Neural cell (in vitro differentiated cells): Measurements from ENCODE around the gene MMP24. TPM values are rescaled to one million over a fixed set of nuclear protein-coding genes. Genes with fewer than 3 reads are reported as not detected.
A peak's percentile ranks its signal among the peaks of the same experiment; 100 is the strongest.

Source experiments
- H2AFZ ChIP-seq: fragments of 200-600, 300-800 bp; sonication (generic), shearing (Covaris generic); 2 replicates; pipeline ENCODE4 v1.6.0; 2014; ENCODE audit warnings: low read depth, mild to moderate bottlenecking, antibody characterized with exemption, low read length, moderate library complexity
- H3F3A ChIP-seq: fragments of 200-600 bp; shearing (Covaris generic); 2 replicates; pipeline ENCODE4 v1.6.1; 2016; ENCODE audit warnings: mild to moderate bottlenecking, moderate library complexity, mixed read lengths, antibody characterized with exemption, low read length; ENCODE audit not compliant: insufficient read depth, poor library complexity, severe bottlenecking
- H3K27ac ChIP-seq: fragments of 200-600, 300-800 bp; sonication (generic), shearing (Covaris generic); 2 replicates; pipeline ENCODE4 v1.5.1; 2014; ENCODE audit warnings: mild to moderate bottlenecking, low read length, moderate library complexity
- H3K27me3 ChIP-seq: fragments of 300-800, 200-600 bp; sonication (generic), shearing (Covaris generic); 2 replicates; pipeline ENCODE4 v1.6.0; 2014; ENCODE audit warnings: mild to moderate bottlenecking, low read depth, low read length, moderate library complexity; ENCODE audit not compliant: insufficient read depth
- H3K36me3 ChIP-seq: fragments of 300-800, 200-600 bp; sonication (generic), shearing (Covaris generic); 2 replicates; pipeline ENCODE4 v1.5.1; 2014; ENCODE audit warnings: mild to moderate bottlenecking, antibody characterized with exemption, low read length, moderate library complexity; ENCODE audit not compliant: insufficient read depth
- H3K4me2 ChIP-seq: fragments of 300-800, 200-600 bp; sonication (generic), shearing (Covaris generic); 2 replicates; pipeline ENCODE4 v1.6.0; 2014; ENCODE audit warnings: mild to moderate bottlenecking, low read length
- H3K4me3 ChIP-seq: fragments of 300-800, 200-600 bp; sonication (generic), shearing (Covaris generic); 2 replicates; pipeline ENCODE4 v1.5.1; 2014; ENCODE audit warnings: mild to moderate bottlenecking, low read length, moderate library complexity
- H3K79me2 ChIP-seq: fragments of 200-600 bp; shearing (Covaris generic); replicated peaks from 2 replicates; pipeline ENCODE4 v1.6.0; 2014; ENCODE audit warnings: mild to moderate bottlenecking, low read length, moderate library complexity; ENCODE audit not compliant: insufficient read depth
- H3K9ac ChIP-seq: fragments of 300-800, 200-600 bp; sonication (generic), shearing (Covaris generic); 2 replicates; pipeline ENCODE4 v1.6.1; 2016; ENCODE audit warnings: mild to moderate bottlenecking, low read length, mixed read lengths
- H3K9me2 ChIP-seq: fragments of 200-600 bp; shearing (Covaris generic); 2 replicates; pipeline ENCODE4 v1.6.1; 2016; ENCODE audit warnings: mild to moderate bottlenecking, low read length, mixed read lengths; ENCODE audit not compliant: insufficient read depth
- H3K9me3 ChIP-seq: fragments of 200-600, 300-800 bp; sonication (generic), shearing (Covaris generic); 2 replicates; pipeline ENCODE4 v1.6.1; 2016; ENCODE audit warnings: mild to moderate bottlenecking, mixed run types, low read length, moderate library complexity, mixed read lengths
- H4K20me1 ChIP-seq: fragments of 200-600 bp; shearing (Covaris generic); 2 replicates; pipeline ENCODE4 v1.6.1; 2016; ENCODE audit warnings: mild to moderate bottlenecking, mixed run types; ENCODE audit not compliant: insufficient read depth
- CTCF ChIP-seq: fragments of 450-650 bp; IDR thresholded peaks from 2 replicates; pipeline ENCODE4 v1.5.1; 2014; ENCODE audit warnings: antibody characterized with exemption, mild to moderate bottlenecking, moderate library complexity; ENCODE audit not compliant: poor library complexity, severe bottlenecking
- EP300 ChIP-seq: fragments of 450-650 bp; conservative IDR thresholded peaks from 2 replicates; pipeline ENCODE4 v1.6.1; 2014; ENCODE audit warnings: antibody characterized with exemption, mild to moderate bottlenecking, moderate library complexity; ENCODE audit not compliant: poor library complexity, severe bottlenecking
- EZH2 ChIP-seq: fragments of 200-600, 300-800 bp; shearing (Covaris generic), sonication (generic); IDR thresholded peaks from 2 replicates; pipeline ENCODE4 v1.6.1; 2014; ENCODE audit warnings: antibody characterized with exemption, low read length, borderline replicate concordance, mild to moderate bottlenecking; ENCODE audit not compliant: insufficient read depth, poor library complexity, severe bottlenecking
- MXI1 ChIP-seq: fragments of 450-650 bp; conservative IDR thresholded peaks from 2 replicates; pipeline ENCODE4 v1.6.1; 2014; ENCODE audit warnings: antibody characterized with exemption, mild to moderate bottlenecking; ENCODE audit not compliant: poor library complexity, severe bottlenecking
- POLR2AphosphoS5 ChIP-seq: IDR thresholded peaks from 2 replicates; pipeline ENCODE4 v1.6.1; 2012
- RAD21 ChIP-seq: fragments of 450-650 bp; conservative IDR thresholded peaks from 2 replicates; pipeline ENCODE4 v1.6.1; 2014; ENCODE audit warnings: antibody characterized with exemption, mild to moderate bottlenecking, moderate library complexity
- SMC3 ChIP-seq: fragments of 450-650 bp; conservative IDR thresholded peaks from 2 replicates; pipeline ENCODE4 v1.6.1; 2014; ENCODE audit warnings: antibody characterized with exemption, mild to moderate bottlenecking, moderate library complexity; ENCODE audit not compliant: poor library complexity
- TAF1 ChIP-seq: IDR thresholded peaks from 2 replicates; pipeline ENCODE4 v1.6.1; 2012; ENCODE audit warnings: low read depth
- polyA plus RNA-seq: library from polyadenylated mRNA; depleted of rRNA; stranded (reverse); fragments of >200 nt; gene quantifications from 2 replicates; pipeline ENCODE4 v1.2.3, GENCODE V29; 2014
- TF ChIP-seq, protein P1 (sequence below): IDR thresholded peaks from 2 replicates; pipeline ENCODE4 v1.6.1; 2012; ENCODE audit warnings: borderline replicate concordance

The MMP24 gene
- polyA plus RNA-seq, 1 donor from 2014 or later = 57.4 TPM

DNA sequence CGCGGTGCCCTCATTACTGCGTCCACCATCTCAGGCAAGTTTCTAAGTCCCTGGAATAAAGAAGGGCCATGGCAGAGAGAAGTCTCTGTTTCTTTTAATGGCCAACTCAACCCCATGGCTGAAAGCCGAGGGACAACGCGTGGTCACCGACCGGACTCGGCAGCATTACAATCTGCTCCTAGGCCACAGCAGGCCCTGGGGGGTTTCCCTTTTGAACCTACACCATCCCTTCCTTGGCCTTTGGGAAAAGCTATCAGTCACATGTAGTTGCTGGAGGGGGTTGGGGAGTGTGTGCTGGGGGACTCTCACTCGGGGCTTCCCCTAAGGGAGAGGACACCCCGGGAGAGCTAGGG is 76.9 kb downstream of the MMP24 start:
- Histone ChIP-seq H3K79me2 (no peaks in the 10 kb centered on the region), H3K9me2 (no peaks in the 10 kb centered on the region), H3K27ac (no peak overlapping the region), H3K27me3 (no peaks in the 10 kb centered on the region), H3K9me3 (no peaks in the 10 kb centered on the region), H3K4me2 (no peak overlapping the region), H3K4me3 (no peak overlapping the region), H3K9ac (no peak overlapping the region), H3K36me3 (no peaks in the 10 kb centered on the region), H2AFZ (no peak overlapping the region), H3F3A (no peaks in the 10 kb centered on the region), H4K20me1 (no peaks in the 10 kb centered on the region)
- TF ChIP-seq POLR2AphosphoS5 = no peak
- TF ChIP-seq, protein P1, sequence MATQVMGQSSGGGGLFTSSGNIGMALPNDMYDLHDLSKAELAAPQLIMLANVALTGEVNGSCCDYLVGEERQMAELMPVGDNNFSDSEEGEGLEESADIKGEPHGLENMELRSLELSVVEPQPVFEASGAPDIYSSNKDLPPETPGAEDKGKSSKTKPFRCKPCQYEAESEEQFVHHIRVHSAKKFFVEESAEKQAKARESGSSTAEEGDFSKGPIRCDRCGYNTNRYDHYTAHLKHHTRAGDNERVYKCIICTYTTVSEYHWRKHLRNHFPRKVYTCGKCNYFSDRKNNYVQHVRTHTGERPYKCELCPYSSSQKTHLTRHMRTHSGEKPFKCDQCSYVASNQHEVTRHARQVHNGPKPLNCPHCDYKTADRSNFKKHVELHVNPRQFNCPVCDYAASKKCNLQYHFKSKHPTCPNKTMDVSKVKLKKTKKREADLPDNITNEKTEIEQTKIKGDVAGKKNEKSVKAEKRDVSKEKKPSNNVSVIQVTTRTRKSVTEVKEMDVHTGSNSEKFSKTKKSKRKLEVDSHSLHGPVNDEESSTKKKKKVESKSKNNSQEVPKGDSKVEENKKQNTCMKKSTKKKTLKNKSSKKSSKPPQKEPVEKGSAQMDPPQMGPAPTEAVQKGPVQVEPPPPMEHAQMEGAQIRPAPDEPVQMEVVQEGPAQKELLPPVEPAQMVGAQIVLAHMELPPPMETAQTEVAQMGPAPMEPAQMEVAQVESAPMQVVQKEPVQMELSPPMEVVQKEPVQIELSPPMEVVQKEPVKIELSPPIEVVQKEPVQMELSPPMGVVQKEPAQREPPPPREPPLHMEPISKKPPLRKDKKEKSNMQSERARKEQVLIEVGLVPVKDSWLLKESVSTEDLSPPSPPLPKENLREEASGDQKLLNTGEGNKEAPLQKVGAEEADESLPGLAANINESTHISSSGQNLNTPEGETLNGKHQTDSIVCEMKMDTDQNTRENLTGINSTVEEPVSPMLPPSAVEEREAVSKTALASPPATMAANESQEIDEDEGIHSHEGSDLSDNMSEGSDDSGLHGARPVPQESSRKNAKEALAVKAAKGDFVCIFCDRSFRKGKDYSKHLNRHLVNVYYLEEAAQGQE = no peak
- TF ChIP-seq SMC3 = no peak
- no peak for TF ChIP-seq EZH2
- TF ChIP-seq EP300 = no peak
- TF ChIP-seq TAF1 = no peak
- no peak for TF ChIP-seq MXI1
- TF ChIP-seq CTCF = no peak
- TF ChIP-seq RAD21 = no peak

DNA sequence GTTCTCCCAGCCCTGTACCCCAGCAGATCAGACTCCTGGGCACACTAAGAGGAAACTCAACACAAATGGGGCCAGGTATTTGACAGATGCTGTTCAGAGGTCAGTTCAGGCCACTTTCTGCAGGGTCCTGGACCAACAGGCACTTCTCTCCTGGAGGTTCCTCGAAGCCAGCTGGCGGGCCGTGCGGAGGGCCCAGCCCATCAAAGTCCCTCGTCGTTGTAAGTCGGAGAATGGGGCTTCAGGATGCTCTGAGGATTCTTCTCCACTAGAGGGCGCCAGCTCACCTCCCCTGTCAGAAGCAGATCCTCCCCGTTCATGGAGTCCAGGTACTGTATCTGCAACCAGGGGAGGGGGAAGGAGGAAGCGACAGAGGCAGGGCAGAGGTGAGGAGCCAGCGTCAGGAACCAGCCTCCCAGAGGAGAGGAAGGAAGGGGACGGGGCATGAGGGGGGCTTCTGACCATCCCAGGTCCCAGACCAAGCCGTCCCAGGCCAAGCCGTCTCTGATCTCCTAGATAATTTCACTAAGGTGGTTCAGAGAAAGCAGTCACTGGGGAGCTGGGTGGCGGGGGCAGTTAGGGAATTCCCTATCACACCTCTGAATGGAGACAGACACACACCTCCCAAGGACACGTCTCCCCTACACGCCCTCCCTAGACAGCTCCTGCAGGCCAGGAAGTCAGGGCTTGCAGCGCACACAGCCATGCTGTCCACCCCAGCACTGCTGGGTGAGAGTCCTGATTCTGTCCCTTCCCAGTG is 77.4 kb downstream of the MMP24 start:
- H3K4me3 ChIP-seq = no peak overlapping the region
- no peaks in the 10 kb centered on the region for H4K20me1 ChIP-seq
- no peak overlapping the region for H3K27ac ChIP-seq
- H3K9me3 ChIP-seq = no peaks in the 10 kb centered on the region
- TF ChIP-seq RAD21 (peak; percentile 79), SMC3 (peak; percentile 77), CTCF (peak; percentile 88), POLR2AphosphoS5 (no peak), EP300 (no peak), EZH2 (no peak), MXI1 (peak; percentile 20), TAF1 (no peak)
- TF ChIP-seq, protein P1 = no peak
- no peak overlapping the region for H3K4me2 ChIP-seq
- H3K79me2 ChIP-seq = no peaks in the 10 kb centered on the region
- H3K36me3 ChIP-seq = no peaks in the 10 kb centered on the region
- no peak overlapping the region for H2AFZ ChIP-seq
- H3F3A ChIP-seq = no peaks in the 10 kb centered on the region
- H3K9me2 ChIP-seq = no peaks in the 10 kb centered on the region
- H3K27me3 ChIP-seq = no peaks in the 10 kb centered on the region
- H3K9ac ChIP-seq = no peak overlapping the region
